G401.6 (cell line): ENCODE results near the gene SIPA1L3.

Source experiments
- FAIRE-seq: peaks from 2 replicates; lab custom pipeline; 2012; peaks lifted over from hg19 to GRCh38; lab: Jason Lieb, UNC

Gene SIPA1L3

DNA sequence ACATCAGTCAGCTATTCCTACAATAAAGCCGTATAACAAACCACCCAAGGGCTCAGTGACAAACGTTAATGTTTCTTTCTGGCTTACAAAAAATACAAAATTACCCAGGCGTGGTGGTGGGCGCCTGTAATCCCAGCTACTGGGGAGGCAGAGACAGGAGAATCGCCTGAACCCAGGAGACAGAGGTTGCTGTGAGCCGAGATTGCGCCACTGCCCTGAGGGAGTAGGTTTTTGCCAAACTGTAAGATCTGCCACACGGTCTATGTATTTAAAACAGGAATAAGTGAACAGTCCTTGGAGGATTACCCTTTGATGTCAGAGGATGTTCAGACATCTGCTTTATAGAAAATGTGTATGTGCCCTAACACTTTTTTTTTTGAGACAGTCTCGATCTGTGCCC is 211.2 kb downstream of the SIPA1L3 start:
- FAIRE-seq = no peak

GRCh38 chr19:38120471-38121025 is 213.5 kb downstream of the SIPA1L3 start:
- no peak for FAIRE-seq

GRCh38 chr19:38122402-38123093 is 215.5 kb downstream of the SIPA1L3 start:
- no peak for FAIRE-seq

GRCh38 chr19:38125238-38125637 is 218.2 kb downstream of the SIPA1L3 start:
- FAIRE-seq = no peak

GRCh38 chr19:38130399-38130798 is 223.4 kb downstream of the SIPA1L3 start:
- FAIRE-seq = no peak

DNA sequence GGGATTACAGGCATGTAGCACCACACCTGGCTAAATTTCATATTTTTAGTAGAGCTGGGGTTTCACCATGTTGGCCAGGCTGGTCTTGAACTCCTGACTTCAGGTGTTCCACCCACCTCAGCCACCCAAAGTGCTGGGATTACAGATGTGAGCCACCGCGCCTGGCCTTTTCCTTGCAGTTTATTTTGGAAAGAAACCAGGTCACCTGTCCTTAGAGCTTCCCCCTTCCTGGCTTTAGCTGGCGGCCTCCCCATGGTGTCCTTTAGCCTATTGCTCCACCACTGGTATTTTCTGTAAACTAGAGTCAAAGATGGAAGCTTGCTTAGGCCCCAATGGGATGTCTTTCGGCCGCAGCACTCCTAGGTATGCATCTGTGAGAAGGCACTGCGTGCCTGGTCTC is 225.8 kb downstream of the SIPA1L3 start:
- FAIRE-seq = no peak

DNA sequence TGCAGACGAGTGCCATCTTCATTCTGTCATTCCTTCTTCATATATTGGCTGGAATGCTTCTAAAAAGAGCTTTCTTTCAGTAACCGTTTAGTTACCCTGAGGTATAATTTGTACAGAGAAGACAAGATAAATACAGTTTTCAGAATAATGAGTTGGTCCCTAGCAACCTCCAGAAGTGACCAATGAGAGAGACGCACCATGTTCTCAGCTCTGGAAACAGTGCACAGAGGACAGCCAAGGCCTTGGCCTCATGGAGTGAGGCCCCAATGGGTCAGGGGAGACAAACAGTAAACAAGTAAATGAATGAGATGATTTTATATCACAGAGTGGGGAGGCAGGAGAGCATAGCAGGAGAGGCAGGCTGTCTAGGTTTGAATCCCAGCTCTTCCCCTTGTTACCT is 226.3 kb downstream of the SIPA1L3 start:
- no peak for FAIRE-seq

- no peak for FAIRE-seq
These were observed 227.6 kb downstream of the SIPA1L3 start for GRCh38 chr19:38134540-38135149.

DNA sequence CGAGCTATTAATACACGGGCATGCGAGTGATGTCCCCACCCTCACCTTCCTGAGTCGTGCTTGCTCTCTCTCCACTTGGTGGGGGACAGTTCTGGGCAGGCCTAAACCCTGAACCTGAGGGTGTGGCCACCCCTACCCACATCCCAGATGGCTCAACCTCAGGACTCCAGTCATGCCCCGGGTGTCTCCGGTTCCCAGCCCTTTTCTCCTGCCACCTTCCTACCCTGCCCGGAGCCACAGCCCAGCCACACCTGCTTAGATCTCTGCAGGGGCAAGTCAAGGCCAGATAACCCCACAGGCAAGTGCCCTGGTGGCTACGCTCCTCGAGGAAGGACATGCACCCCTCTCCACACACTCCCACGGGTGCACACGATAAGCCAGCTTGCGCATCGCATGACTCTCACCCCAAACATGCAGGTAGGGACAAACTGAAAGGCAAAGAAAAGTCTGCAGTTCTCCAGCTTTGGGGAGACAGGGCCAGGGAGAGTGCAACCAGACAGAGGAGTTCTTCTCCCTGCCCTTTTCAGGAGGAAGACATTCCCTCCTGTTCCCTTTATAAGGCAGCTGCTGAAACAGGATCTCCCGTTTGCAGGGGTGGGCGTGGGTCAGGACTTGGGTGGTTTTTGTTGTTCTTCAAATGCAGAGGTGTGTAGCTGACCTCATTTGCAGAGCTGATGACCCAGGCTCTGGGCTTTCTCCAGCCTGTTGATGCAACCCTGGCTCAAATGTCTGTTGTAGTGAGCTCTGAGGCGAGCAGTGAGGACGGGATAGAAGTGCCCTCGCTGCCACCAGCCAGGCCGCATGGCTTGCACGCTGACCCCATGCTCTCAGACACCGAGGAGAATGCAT is 228.4 kb downstream of the SIPA1L3 start:
- no peak for FAIRE-seq

DNA sequence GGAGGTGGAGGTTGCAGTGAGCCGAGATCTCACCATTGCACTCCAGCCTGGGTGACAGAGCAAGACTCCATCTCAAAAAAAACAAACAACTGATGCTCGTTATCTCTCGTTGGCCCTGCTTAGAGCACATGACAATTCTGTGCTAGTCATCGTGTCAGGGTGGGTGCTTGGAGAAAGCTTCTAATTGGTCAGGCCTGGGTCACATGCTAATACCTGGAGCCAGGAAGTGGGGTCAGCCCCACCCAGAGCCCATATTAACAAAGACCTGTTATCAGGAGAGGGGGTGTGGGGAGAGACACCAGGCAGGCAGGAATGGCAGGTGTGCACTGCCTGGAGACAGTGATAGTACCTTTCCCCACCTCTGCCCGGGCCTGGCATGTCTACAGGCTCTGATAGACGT is 232.1 kb downstream of the SIPA1L3 start:
- no peak for FAIRE-seq

- FAIRE-seq = no peak
These were observed 234.1 kb downstream of the SIPA1L3 start for GRCh38 chr19:38141108-38141507.

DNA sequence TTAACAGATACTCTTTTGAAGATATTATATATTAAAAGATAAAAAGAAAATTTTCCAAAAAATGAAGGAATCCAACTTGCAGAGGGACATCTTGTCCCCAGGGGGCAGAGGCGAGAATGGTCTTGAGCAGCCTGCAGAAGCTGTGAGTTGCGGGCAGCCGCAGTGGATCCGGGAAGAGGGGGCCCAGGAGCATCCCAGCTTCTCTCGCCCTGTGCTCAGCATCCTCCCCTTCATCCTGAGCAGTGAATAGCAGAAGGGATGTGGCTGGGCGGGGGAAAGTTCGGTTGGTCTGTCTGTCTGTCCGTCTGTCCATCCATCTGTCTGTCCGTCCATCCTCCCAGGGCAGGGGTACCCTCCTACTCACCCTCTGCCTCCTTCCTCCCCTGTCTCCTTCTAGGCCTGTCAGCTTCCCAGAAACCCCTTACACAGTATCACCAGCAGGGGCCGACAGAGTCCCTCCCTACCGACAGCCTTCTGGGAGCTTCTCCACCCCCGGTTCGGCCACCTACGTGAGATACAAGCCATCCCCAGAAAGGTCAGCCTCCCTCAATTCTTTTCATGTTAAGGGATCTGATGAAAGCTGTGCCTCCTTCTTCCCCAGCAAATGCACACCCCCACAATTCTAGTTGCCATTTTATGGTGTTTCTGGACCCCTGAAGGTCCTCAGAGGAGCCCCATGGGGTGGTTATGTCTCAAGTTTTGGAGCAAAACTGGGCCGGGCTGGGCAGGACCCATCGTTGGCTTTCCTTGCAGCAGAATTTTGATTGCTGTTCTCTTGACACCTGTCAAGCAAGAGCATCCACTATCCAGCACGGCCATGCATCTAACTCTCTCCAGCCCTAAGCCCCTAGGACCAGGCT is 235.4 kb downstream of the SIPA1L3 start:
- FAIRE-seq = peak; percentile 60

GRCh38 chr19:38143847-38144246 is 236.8 kb downstream of the SIPA1L3 start:
- no peak for FAIRE-seq

DNA sequence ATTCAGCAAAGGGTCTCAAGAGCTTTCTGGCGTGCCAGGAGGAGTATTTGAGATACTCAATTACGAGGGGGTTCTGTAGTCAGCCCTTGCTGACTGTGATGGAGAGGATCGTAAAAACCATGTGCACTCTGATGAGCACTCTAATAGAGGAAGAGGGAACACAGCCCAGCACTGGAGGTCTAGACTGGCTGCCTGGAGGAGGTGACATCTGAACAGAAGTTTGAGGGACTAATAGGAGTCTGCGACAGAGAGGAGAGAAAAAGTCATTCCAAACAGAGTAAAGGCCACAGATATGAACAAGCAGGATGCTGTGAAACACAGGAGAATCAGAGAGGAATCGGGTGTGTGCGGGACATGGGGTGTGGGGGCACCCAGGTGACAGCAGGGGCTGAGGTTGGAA is 237.7 kb downstream of the SIPA1L3 start:
- FAIRE-seq = no peak

DNA sequence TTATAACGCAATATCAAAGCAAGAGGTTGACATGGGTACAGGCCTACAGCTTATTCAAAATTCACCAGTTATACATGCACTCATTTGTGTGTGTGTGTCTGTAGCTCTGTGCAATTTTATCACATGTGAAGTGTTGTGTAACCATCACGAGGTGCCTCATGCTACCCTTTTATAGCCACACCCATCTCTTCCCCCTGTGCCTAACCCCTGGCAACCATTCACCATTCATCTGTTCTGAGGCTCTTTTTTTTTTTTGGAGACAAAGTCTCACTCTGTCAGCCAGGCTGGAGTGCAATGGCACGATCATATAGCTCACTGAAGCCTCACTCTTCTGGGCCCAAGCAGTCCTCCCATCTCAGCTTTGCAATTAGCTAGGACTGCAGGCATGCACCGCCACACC is 238.6 kb downstream of the SIPA1L3 start:
- no peak for FAIRE-seq

DNA sequence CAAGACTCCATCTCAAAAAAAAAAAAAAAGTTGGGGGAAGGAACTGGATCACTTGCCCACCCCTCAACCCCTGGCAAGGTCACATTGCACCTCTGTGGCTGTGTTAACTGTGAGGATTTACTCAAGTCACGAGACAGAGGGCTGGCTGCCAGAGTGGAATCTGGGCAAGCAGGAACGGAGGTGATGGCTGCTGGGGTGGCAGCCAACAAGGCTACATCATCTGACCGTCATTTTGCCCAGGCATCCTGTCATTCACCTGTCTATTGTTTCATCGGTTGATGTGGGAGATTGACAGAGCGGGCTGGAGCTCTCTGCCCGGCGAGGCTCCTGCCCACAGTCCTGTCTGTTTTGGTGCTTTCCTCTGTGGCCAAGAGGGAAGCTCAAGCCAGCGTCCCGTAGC is 241.3 kb downstream of the SIPA1L3 start:
- FAIRE-seq = no peak

DNA sequence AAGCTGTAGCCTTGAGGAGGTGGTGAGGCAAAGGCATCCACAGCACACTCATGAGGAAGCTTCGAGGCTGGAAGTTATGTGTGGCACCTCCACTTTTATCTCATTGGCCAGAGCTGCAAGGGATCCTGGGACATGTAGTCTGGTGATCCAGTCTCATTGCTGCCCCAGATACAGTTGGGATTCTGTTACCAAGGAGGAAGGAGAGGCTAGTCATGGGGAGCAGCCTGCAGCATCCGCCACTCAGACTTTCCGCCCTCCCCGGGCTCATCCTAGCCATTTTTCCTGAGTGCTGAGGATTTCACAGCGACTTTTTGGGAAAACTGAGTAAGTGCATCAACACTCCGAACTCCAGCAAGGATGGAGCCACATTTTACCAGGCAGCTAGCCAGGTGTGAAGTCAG is 242.7 kb downstream of the SIPA1L3 start:
- no peak for FAIRE-seq

- FAIRE-seq = no peak
These were observed 244.2 kb downstream of the SIPA1L3 start for GRCh38 chr19:38151242-38151641.

DNA sequence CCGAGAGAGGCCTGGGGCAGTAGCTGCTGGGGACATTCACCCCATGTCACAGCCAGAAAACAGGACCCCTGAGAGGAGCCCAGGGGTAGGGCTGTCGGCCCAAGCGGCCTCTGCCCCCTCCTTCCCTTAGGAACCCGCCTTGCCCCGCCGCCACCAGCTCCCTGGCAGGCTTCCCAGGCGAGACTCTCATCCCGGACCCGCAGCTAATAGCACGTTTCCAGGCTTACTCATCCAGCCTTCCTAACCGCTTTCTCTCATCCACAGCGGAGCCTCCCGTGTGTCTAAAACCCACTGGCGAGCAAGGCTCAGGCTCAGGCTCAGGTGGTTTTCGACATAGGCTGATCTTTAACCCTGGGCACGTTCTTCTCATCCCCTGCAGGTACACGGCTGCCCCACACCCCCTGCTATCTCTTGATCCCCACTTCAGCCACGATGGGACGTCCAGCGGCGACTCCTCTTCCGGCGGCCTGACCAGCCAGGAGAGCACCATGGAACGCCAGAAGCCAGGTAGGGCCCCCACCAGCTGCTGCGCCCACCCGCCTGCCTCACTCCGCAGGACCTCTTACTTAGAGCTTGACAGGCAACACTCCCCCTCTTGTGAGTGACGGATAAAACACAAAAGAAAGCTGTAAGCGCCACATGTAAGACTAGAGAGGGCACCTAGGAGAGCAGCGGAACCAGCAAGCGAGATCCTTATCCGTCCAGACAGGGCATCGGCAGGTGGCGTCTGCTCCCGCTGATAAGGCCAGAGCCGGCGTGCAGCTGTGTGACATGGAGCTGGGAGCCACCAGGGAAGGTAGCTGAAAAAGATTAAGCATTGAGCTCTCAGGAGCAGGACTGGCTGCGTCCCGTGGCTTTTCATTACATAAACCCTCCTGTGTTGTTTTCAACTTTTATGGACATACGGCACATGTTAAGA is 245.7 kb downstream of the SIPA1L3 start:
- FAIRE-seq = no peak

- no peak for FAIRE-seq
These were observed 248.4 kb downstream of the SIPA1L3 start for GRCh38 chr19:38155453-38155852.

DNA sequence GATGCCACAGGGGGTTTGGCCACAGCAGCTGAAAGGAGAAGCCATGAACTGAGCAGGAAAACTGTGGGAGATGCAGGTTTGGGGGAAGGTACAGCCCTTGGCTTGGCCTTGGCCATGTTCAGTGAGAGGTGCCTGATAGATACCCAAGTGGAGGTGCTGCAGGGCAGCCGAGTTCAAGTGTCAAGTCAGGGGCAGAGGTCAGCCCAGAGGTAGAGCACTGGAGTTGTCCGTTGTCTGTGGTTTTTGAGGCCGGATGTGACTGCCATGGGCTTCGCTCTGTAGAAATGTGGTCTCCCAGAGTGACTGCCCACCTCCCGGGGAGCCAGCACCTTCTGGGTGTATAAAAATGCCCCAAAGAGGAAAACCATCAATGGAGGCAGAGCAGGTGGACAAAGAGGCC is 251.7 kb downstream of the SIPA1L3 start:
- FAIRE-seq = no peak
